ENCODE data around the gene GABARAPL1. TPM values are rescaled to one million over a fixed set of nuclear protein-coding genes. Genes with fewer than 3 reads are reported as not detected.
"Not testable (repeated sequence)": the region's sequence is repeated elsewhere in the genome, so short reads cannot be mapped to it uniquely, and the experiment has no call there.

The GABARAPL1 gene
- polyA plus RNA-seq, 1 experiment, result 181 TPM

DNA sequence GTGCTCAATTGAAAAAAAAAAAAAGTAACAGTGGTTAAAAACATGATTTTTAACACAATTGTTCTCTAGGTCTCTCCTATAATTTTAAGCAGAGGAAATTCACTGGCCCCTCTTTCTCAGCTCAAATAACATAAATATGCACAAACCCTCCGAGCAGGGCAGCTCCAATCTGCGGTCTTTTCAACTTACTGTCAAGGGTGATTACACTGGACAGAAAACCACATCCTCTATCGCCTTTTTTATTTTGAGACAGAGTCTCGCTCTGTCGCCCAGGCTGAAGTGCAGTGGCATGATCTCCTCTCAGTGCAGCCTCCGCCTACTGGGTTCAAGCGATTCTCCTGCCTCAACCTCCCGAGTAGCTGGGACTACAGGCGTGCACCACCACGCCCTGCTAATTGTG lies 16.5 kb upstream of the GABARAPL1 start:
- TF ChIP-seq CTCF (IDR thresholded peaks at IDR 0.05; ENCODE audit: low read depth, low read length), result no peak
- ChIA-PET POLR2A (interaction anchor here (1.0 to 2.7 kb wide), 2 partner anchors 12 to 17 kb away, joined by 6 to 10 read pairs; partner anchors contain the start of gene GABARAPL1), CTCF (interaction anchor here (0.6 to 2.6 kb wide), 4 partner anchors 12 to 446 kb away, joined by 3 to 18 read pairs (median 4); no protein-coding TSS in a partner anchor)
- H3K27me3 ChIP-seq (ENCODE audit: control insufficient read depth, insufficient read depth, low read length), result no peaks in the 10 kb centered on the region
- no peaks in the 10 kb centered on the region for H3K9me3 ChIP-seq (ENCODE audit: control insufficient read depth, insufficient read depth, low read length)
- H3K27ac ChIP-seq (ENCODE audit: low read depth, low read length), result no peak overlapping the region
- DNase-seq (ENCODE audit: low read depth, low spot score), result no peak
- no peak overlapping the region for H3K4me3 ChIP-seq (ENCODE audit: low read depth, low read length)

- ChIA-PET POLR2A (no interaction called here), CTCF (interaction anchor here (1.0 to 2.6 kb wide), 2 partner anchors 38 to 45 kb away, joined by 4 to 18 read pairs; no protein-coding TSS in a partner anchor)
- Histone ChIP-seq H3K27me3 (ENCODE audit: control insufficient read depth, insufficient read depth, low read length) (no peaks in the 10 kb centered on the region), H3K9me3 (ENCODE audit: control insufficient read depth, insufficient read depth, low read length) (no peaks in the 10 kb centered on the region), H3K27ac (ENCODE audit: low read depth, low read length) (no peak overlapping the region), H3K4me3 (ENCODE audit: low read depth, low read length) (no peak overlapping the region)
- TF ChIP-seq CTCF (IDR thresholded peaks at IDR 0.05; ENCODE audit: low read depth, low read length), result no peak
- DNase-seq (ENCODE audit: low read depth, low spot score), result no peak
Observed at GRCh38 chr12:10197879-10198278, 14.8 kb upstream of the GABARAPL1 start.

- H3K27ac ChIP-seq (ENCODE audit: low read depth, low read length); H3K4me3 ChIP-seq (ENCODE audit: low read depth, low read length); H3K27me3 ChIP-seq (ENCODE audit: control insufficient read depth, insufficient read depth, low read length); H3K9me3 ChIP-seq (ENCODE audit: control insufficient read depth, insufficient read depth, low read length); DNase-seq (ENCODE audit: low read depth, low spot score): not testable (repeated sequence)
- POLR2A ChIA-PET, result interaction anchor here (0.6 kb wide), 1 partner anchor 9 kb away, joined by 3 read pairs; no protein-coding TSS in a partner anchor
- CTCF ChIA-PET, result interaction anchor here (0.6 kb wide), 1 partner anchor 280 kb away, joined by 3 read pairs; no protein-coding TSS in a partner anchor
Observed at GRCh38 chr12:10204495-10204894, 8.2 kb upstream of the GABARAPL1 start.

- POLR2A ChIA-PET, result no interaction called here
- no peaks in the 10 kb centered on the region for H3K9me3 ChIP-seq (ENCODE audit: control insufficient read depth, insufficient read depth, low read length)
- H3K4me3 ChIP-seq (ENCODE audit: low read depth, low read length), result no peak overlapping the region
- H3K27me3 ChIP-seq (ENCODE audit: control insufficient read depth, insufficient read depth, low read length), result no peaks in the 10 kb centered on the region
- no peak for TF ChIP-seq CTCF (IDR thresholded peaks at IDR 0.05; ENCODE audit: low read depth, low read length)
- DNase-seq (ENCODE audit: low read depth, low spot score), result no peak
- CTCF ChIA-PET, result interaction anchor here (0.6 to 1.2 kb wide), 2 partner anchors 52 to 281 kb away, joined by 3 read pairs; no protein-coding TSS in a partner anchor
- peak overlapping the region; percentile 22 for H3K27ac ChIP-seq (ENCODE audit: low read depth, low read length)
Observed at GRCh38 chr12:10205220-10205807, 7.4 kb upstream of the GABARAPL1 start.

GRCh38 chr12:10207136-10207535 lies 5.5 kb upstream of the GABARAPL1 start:
- no peak for TF ChIP-seq CTCF (IDR thresholded peaks at IDR 0.05; ENCODE audit: low read depth, low read length)
- ChIA-PET POLR2A (no interaction called here), CTCF (interaction anchor here (0.8 to 0.9 kb wide), 2 partner anchors 17 to 54 kb away, joined by 3 to 4 read pairs; no protein-coding TSS in a partner anchor)
- H3K4me3 ChIP-seq (ENCODE audit: low read depth, low read length), result no peak overlapping the region
- H3K27ac ChIP-seq (ENCODE audit: low read depth, low read length), result no peak overlapping the region
- DNase-seq (ENCODE audit: low read depth, low spot score), result no peak
- no peaks in the 10 kb centered on the region for H3K27me3 ChIP-seq (ENCODE audit: control insufficient read depth, insufficient read depth, low read length)
- no peaks in the 10 kb centered on the region; the same call in 1 of the 2 replicates for H3K9me3 ChIP-seq (ENCODE audit: control insufficient read depth, insufficient read depth, low read length)
